Stimulated activated CD4-positive, alpha-beta T cell treated with anti-CD3 and anti-CD28 coated beads, Interleukin-4, amount 100 ng/mL, for 1 hour (primary cell): Measurements from ENCODE around the gene FAM53B.
A peak's percentile ranks its signal among the peaks of the same experiment; 100 is the strongest.
"Not testable (repeated sequence)": the region's sequence is repeated elsewhere in the genome, so short reads cannot be mapped to it uniquely, and the experiment has no call there.

ENCODE experiments used
- DNase-seq: peaks from one replicate; pipeline ENCODE4 v3.0.0-alpha.2; 2020

Gene FAM53B

GRCh38 chr10:124624466-124624865, 119.7 kb downstream of the FAM53B start:
- DNase-seq: no peak

GRCh38 chr10:124624006-124624405, 120.2 kb downstream of the FAM53B start:
- DNase-seq: no peak

GRCh38 chr10:124622866-124623536, 121.2 kb downstream of the FAM53B start:
- DNase-seq: no peak

GRCh38 chr10:124622158-124622557, 122.0 kb downstream of the FAM53B start:
- DNase-seq: no peak

GRCh38 chr10:124621637-124622036, 122.5 kb downstream of the FAM53B start:
- no peak for DNase-seq

GRCh38 chr10:124619802-124620490, 124.2 kb downstream of the FAM53B start:
- no peak for DNase-seq

- DNase-seq: no peak
Measured at GRCh38 chr10:124619195-124619594, 125.0 kb downstream of the FAM53B start.

- no peak for DNase-seq
Measured at GRCh38 chr10:124618470-124619073, 125.6 kb downstream of the FAM53B start.

GRCh38 chr10:124616836-124617130, 127.4 kb downstream of the FAM53B start:
- DNase-seq: no peak

GRCh38 chr10:124616040-124616835, 127.9 kb downstream of the FAM53B start:
- no peak for DNase-seq

GRCh38 chr10:124615259-124615658, 128.9 kb downstream of the FAM53B start:
- DNase-seq: no peak

- DNase-seq: peak; percentile 42
Measured at GRCh38 chr10:124614003-124614659, 130.0 kb downstream of the FAM53B start.

GRCh38 chr10:124612611-124613498, 131.3 kb downstream of the FAM53B start:
- DNase-seq: peak; percentile 17

- DNase-seq: no peak
Measured at GRCh38 chr10:124611738-124612137, 132.4 kb downstream of the FAM53B start.

GRCh38 chr10:124610851-124611250, 133.3 kb downstream of the FAM53B start:
- not testable (repeated sequence) for DNase-seq

- DNase-seq: not testable (repeated sequence)
Measured at GRCh38 chr10:124610186-124610585, 134.0 kb downstream of the FAM53B start.

GRCh38 chr10:124609698-124610097, 134.5 kb downstream of the FAM53B start:
- no peak for DNase-seq

GRCh38 chr10:124608093-124608721, 136.0 kb downstream of the FAM53B start:
- no peak for DNase-seq

- DNase-seq: no peak
Measured at GRCh38 chr10:124607693-124608092, 136.5 kb downstream of the FAM53B start.

GRCh38 chr10:124606822-124607221, 137.4 kb downstream of the FAM53B start:
- DNase-seq: no peak
